Body of pancreas (tissue), 4 donors: ENCODE data around the gene NOTCH4.

Source experiments
- POLR2A ChIP-seq, 3 donors: fragments of 450-650 bp; IDR thresholded peaks; one replicate each; pipeline ENCODE4 v1.6.1; 2016; ENCODE audit warnings: antibody characterized with exemption in 3 of 3, mild to moderate bottlenecking in 2 of 3
- TF ChIP-seq, protein P1 (sequence below), 7 experiments: fragments of 450-650 bp in 4 of 7; fragments of 200-600 bp in 3 of 7; sonication (generic) in 3 of 7; IDR thresholded peaks; one replicate each; pipeline ENCODE4 v1.5.1; 2016 to 2019; ENCODE audit warnings: antibody characterized with exemption in 7 of 7

- TF ChIP-seq, protein P1, sequence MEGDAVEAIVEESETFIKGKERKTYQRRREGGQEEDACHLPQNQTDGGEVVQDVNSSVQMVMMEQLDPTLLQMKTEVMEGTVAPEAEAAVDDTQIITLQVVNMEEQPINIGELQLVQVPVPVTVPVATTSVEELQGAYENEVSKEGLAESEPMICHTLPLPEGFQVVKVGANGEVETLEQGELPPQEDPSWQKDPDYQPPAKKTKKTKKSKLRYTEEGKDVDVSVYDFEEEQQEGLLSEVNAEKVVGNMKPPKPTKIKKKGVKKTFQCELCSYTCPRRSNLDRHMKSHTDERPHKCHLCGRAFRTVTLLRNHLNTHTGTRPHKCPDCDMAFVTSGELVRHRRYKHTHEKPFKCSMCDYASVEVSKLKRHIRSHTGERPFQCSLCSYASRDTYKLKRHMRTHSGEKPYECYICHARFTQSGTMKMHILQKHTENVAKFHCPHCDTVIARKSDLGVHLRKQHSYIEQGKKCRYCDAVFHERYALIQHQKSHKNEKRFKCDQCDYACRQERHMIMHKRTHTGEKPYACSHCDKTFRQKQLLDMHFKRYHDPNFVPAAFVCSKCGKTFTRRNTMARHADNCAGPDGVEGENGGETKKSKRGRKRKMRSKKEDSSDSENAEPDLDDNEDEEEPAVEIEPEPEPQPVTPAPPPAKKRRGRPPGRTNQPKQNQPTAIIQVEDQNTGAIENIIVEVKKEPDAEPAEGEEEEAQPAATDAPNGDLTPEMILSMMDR (IDR thresholded peaks at IDR 0.05), result no peak
- no peak for TF ChIP-seq POLR2A (IDR thresholded peaks at IDR 0.05)
These were observed 2.6 kb upstream of the NOTCH4 start for GRCh38 chr6:32226434-32226833.
